Immature natural killer cell (primary cell): Measurements from ENCODE around the gene VGF. TPM values are rescaled to one million over a fixed set of nuclear protein-coding genes. Genes with fewer than 3 reads are reported as not detected.
"Not testable (repeated sequence)": the region's sequence is repeated elsewhere in the genome, so short reads cannot be mapped to it uniquely, and the experiment has no call there.

Source experiments
- DNase-seq, 3 donors: peaks; one replicate each; pipeline ENCODE4 v3.0.0; 2022; ENCODE audit warnings: mixed read lengths in 1 of 3
- H3K27ac Mint-ChIP-seq, 6 donors: one replicate each; pipeline ENCODE4 v1.8.0; 2020; ENCODE audit warnings: mixed read lengths in 6 of 6, mild to moderate bottlenecking in 5 of 6, inconsistent platforms in 4 of 6, moderate library complexity in 3 of 6
- H3K27me3 Mint-ChIP-seq, 3 donors: one replicate each; pipeline ENCODE4 v1.8.0; 2020 to 2021; ENCODE audit warnings: low read depth in 3 of 3, mild to moderate bottlenecking in 3 of 3, mixed read lengths in 3 of 3, moderate library complexity in 3 of 3, inconsistent platforms in 1 of 3
- H3K36me3 Mint-ChIP-seq, 3 donors: one replicate each; pipeline ENCODE4 v1.8.0; 2020; ENCODE audit warnings: mixed read lengths in 3 of 3, inconsistent platforms in 2 of 3, mild to moderate bottlenecking in 2 of 3
- H3K4me1 Mint-ChIP-seq, 2 donors: one replicate each; pipeline ENCODE4 v1.8.0; 2020; ENCODE audit warnings: inconsistent platforms in 2 of 2, mild to moderate bottlenecking in 2 of 2, mixed read lengths in 2 of 2, moderate library complexity in 1 of 2
- H3K4me3 Mint-ChIP-seq, 5 donors: one replicate each; pipeline ENCODE4 v1.8.0; 2020; ENCODE audit warnings: mild to moderate bottlenecking in 5 of 5, mixed read lengths in 5 of 5, inconsistent platforms in 3 of 5, moderate library complexity in 3 of 5
- H3K9me3 Mint-ChIP-seq, 6 donors: one replicate each; pipeline ENCODE4 v1.8.0; 2020; ENCODE audit warnings: mild to moderate bottlenecking in 6 of 6, mixed read lengths in 6 of 6, inconsistent platforms in 4 of 6, moderate library complexity in 3 of 6
- polyA plus RNA-seq, 3 donors: library from polyadenylated mRNA; unstranded; fragments of 300-500 nt; fragmentation: Illumina TruSeq; gene quantifications; one replicate each; pipeline ENCODE4 v1.2.3, GENCODE V29; 2021

The VGF gene
- polyA plus RNA-seq, 3 donors from 2014 or later = not detected

DNA sequence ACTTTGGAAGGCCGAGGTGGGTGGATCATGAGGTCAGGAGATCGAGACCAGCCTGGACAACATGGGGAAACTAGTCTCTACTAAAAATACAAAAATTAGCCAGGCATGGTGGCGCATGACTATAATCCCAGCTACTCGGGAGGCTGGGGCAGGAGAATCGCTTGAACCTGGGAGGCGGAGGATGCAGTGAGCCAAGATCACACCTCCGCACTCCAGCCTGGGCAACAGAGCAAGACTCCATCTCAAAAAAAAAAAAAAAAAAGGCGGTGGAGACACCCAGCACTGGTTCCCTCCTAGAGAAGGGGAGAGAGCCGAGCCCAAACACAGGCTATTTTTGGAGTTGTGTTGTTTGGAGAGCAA is 43.8 kb downstream of the VGF start:
- peak overlapping the region in 1 of 5 donors; percentile 40 for H3K4me3 Mint-ChIP-seq
- not testable (repeated sequence) for H3K9me3 Mint-ChIP-seq, DNase-seq, H3K27ac Mint-ChIP-seq, H3K36me3 Mint-ChIP-seq
- H3K4me1 Mint-ChIP-seq = peaks cover 21 to 23% of the 10 kb centered on the region in 2 donors
- H3K27me3 Mint-ChIP-seq = peaks cover 7 to 25% (median 10%) of the 10 kb centered on the region in 3 donors

DNA sequence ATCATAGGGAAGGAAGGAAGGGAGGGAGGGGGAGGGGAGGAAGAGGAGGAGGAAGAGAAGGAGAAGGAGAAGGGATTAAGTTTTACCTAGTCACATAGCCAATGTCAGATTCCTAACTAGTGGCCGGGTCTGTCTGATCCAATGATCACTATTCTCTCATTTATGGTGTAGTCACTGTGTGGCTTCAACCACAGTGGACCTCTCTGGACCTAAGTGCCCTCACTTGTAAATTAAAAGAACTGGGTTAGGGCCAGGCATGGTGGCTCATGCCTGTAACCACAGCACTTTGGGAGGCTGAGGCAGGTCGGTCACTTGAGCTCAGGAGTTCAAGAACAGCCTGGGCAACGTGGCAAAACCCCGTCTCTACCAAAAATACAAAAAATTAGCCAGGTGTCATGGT is 45.1 kb downstream of the VGF start:
- Mint-ChIP-seq H3K9me3 (no peaks in the 10 kb centered on the region), H3K4me3 (no peak overlapping the region), H3K4me1 (peaks cover 9 to 10% of the 10 kb centered on the region in 2 donors), H3K36me3 (no peaks in the 10 kb centered on the region), H3K27ac (no peak overlapping the region), H3K27me3 (peaks cover 2 to 20% (median 6%) of the 10 kb centered on the region in 3 donors)
- no peak for DNase-seq

DNA sequence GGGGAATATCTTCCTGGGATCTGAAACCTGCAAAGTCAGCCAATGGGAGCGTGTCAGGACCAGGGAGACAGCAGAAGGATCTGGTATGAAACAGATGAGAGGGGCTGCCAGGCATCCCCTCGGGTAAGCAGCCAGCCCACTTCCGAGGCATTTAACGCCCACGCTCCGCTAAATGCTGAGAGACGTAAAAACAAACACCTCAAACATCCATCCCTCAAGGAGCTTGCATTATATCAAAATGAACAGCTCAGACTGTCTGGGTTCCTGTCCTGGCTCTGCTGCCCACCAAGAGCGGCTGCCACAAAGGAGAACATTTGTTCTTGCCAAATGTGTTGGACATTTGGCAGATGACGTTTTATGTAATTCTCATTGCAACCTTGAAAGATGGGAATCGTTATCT is 45.5 kb downstream of the VGF start:
- no peak for DNase-seq
- Mint-ChIP-seq H3K4me3 (no peak overlapping the region), H3K9me3 (no peaks in the 10 kb centered on the region), H3K27ac (no peak overlapping the region), H3K27me3 (peaks cover 2 to 18% (median 6%) of the 10 kb centered on the region in 3 donors), H3K4me1 (peaks cover 5 to 7% of the 10 kb centered on the region in 2 donors), H3K36me3 (no peaks in the 10 kb centered on the region)

DNA sequence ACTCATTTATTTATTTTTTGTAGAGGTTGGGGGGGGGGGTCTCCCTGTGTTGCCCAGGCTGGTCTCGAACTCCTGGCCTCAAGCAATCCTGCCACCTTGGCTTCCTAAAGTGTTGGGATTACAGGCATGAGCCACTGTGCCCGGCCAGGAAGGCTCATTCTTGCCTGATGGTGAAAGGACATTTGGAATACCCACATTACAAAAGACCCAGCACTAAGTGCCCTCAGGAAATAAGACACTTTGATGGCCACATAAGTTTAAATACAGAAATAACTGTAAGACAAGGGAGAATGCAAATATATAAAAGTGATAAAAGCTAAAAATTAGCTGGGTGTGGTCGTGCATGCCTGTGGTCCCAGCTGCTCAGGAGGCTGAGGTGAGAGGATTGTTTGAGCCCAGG is 46.5 kb downstream of the VGF start:
- H3K27ac Mint-ChIP-seq = no peak overlapping the region
- DNase-seq = no peak
- no peaks in the 10 kb centered on the region for H3K9me3 Mint-ChIP-seq
- H3K27me3 Mint-ChIP-seq = peaks cover 0 to 14% (median 6%) of the 10 kb centered on the region in 3 donors
- H3K36me3 Mint-ChIP-seq = no peaks in the 10 kb centered on the region
- H3K4me3 Mint-ChIP-seq = no peak overlapping the region
- no peaks in the 10 kb centered on the region for H3K4me1 Mint-ChIP-seq

DNA sequence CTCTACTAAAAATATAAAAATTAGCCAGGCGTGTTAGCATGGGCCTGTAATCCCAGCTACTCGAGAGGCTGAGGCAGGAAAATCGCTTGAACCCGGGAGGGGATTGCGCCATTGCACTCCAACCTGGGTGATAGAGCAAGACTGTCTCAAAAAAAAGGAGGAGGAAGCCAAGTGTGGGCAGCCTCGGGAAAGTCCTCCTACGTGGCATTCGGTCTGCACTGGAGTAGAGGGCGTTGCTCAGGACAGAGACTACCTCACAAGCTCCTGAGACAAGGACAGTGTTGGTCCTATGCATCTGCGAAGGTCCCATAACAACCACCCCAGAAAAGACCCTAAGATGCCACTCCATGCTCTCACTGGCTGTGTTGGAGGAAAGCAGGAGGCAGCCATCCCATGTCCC is 48.5 kb downstream of the VGF start:
- no peaks in the 10 kb centered on the region for H3K9me3 Mint-ChIP-seq
- H3K27me3 Mint-ChIP-seq = peaks cover 0 to under 1% (median 0%) of the 10 kb centered on the region in 3 donors
- no peak overlapping the region for H3K4me3 Mint-ChIP-seq
- no peak overlapping the region for H3K27ac Mint-ChIP-seq
- no peaks in the 10 kb centered on the region for H3K36me3 Mint-ChIP-seq
- H3K4me1 Mint-ChIP-seq = no peaks in the 10 kb centered on the region
- no peak for DNase-seq

DNA sequence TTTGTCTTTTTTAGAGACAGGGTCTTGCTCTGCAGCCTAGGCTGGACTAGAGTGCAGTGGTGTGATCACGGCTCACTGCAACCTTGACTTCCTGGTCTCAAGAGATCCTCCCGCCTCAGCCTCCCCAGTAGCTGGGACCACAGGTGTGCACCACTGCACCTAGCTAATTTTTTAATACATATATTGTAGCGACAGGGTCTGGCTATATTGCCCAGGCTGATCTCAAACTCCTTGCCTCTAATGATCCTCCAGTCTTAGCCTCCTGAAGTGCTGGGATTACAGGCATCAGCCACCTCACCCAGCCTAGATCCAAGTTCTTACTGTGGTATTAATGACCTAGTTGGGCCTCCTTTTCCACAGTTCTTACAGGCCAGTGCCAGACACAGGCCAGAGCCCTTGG is 50.2 kb downstream of the VGF start:
- no peak overlapping the region for H3K27ac Mint-ChIP-seq
- no peaks in the 10 kb centered on the region for H3K27me3 Mint-ChIP-seq
- H3K4me3 Mint-ChIP-seq = no peak overlapping the region

DNA sequence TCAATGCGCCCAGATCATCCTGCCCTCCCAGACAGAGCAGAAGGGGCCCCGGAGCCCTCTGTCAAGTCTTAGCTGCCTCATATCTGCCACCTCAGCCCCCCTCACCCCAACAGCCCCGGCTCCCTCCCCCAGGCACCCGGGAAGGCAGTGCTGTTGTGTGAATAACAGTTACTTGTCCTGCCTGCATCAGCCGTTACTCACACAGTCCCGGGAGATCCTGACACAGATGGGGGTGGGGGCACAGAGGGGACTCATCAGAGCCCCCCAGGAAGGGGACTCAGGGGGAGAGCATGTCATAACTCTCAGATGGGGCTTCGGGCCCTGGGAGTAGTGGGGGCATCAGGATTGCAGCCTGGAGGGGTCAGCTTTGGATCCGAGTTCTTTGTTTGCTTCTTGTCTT is 50.9 kb downstream of the VGF start:
- no peak for DNase-seq
- Mint-ChIP-seq H3K4me3 (no peak overlapping the region), H3K27ac (no peak overlapping the region), H3K36me3 (no peaks in the 10 kb centered on the region), H3K4me1 (no peaks in the 10 kb centered on the region), H3K9me3 (no peaks in the 10 kb centered on the region), H3K27me3 (no peaks in the 10 kb centered on the region)

More for the DNA sequence above, 50.2 kb downstream of the VGF start:
- Mint-ChIP-seq H3K36me3 (no peaks in the 10 kb centered on the region), H3K4me1 (no peaks in the 10 kb centered on the region), H3K9me3 (no peaks in the 10 kb centered on the region)
- DNase-seq = no peak

DNA sequence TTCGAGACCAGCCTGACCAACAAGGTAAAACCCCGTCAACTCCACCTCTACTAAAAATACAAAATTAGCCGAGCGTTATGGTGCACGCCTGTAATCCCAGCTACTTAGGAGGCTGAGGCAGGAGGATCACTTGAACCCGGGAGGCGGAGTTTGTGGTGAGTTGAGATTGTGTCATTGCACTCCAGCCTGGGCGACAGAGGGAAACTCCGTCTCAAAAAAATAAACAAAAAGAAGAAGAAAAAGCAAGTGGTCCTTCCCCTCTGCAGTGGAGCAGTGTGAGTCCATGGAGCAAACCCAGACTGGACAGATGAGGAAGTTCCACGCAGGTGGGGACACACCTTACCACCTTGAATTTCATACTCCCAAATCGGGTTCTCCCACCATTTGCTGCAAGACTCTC is 51.5 kb downstream of the VGF start:
- H3K36me3 Mint-ChIP-seq = no peaks in the 10 kb centered on the region
- no peak overlapping the region for H3K4me3 Mint-ChIP-seq
- no peaks in the 10 kb centered on the region for H3K9me3 Mint-ChIP-seq
- no peak overlapping the region for H3K27ac Mint-ChIP-seq
- DNase-seq = no peak
- no peaks in the 10 kb centered on the region for H3K27me3 Mint-ChIP-seq
- no peaks in the 10 kb centered on the region for H3K4me1 Mint-ChIP-seq

DNA sequence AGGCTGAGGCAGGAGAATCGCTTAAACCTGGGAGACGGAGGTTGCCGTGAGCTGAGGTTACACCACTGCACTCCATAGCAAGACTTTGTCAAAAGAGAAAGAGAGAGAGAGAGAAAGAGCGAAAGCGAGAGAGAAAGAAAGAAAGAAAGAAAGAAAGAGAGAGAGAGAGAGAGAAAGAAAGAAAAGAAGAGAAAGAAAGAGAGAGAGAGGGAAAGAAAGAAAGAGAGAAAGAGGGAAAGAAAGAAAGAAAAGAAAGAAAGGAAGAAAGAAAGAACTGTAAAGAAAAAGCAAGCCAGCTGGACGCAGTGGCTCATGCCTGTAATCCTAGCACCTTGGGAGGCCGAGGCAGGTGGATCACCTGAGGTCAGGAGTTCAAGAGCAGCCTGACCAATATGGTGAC is 52.2 kb downstream of the VGF start:
- not testable (repeated sequence) for DNase-seq, H3K27ac Mint-ChIP-seq, H3K36me3 Mint-ChIP-seq, H3K4me3 Mint-ChIP-seq, H3K9me3 Mint-ChIP-seq, H3K27me3 Mint-ChIP-seq, H3K4me1 Mint-ChIP-seq

Other genes with a start within 250 kb of the VGF start
- not detected for gene MUC3A, start 216.0 kb downstream of the VGF start, polyA plus RNA-seq
- gene MUC12, start 196.0 kb downstream of the VGF start, polyA plus RNA-seq = under 1 TPM in 1 of 3 donors, not detected in 2; 0.96 TPM
- gene MUC17, start 145.5 kb downstream of the VGF start, polyA plus RNA-seq = not detected
- gene TRIM56, start 80.1 kb downstream of the VGF start, polyA plus RNA-seq = 10 to 100 TPM in 1 of 3 donors, 1 to 10 TPM in 2; 1.5 to 20.6 (median 2.7) TPM
- 1 to 10 TPM in 2 of 3 donors, not detected in 1; 1.4 to 1.5 TPM for gene SERPINE1, start 38.5 kb downstream of the VGF start, polyA plus RNA-seq
- gene AP1S1, start 11.1 kb downstream of the VGF start, polyA plus RNA-seq = 1 to 10 TPM; 3.3 to 6.0 (median 3.6) TPM
- gene NAT16, start 14.7 kb upstream of the VGF start, polyA plus RNA-seq = not detected
- gene MOGAT3, start 35.5 kb upstream of the VGF start, polyA plus RNA-seq = not detected
- 10 to 100 TPM; 19.6 to 28.6 (median 26.6) TPM for gene PLOD3, start 52.0 kb upstream of the VGF start, polyA plus RNA-seq
- 100 to 1,000 TPM in 2 of 3 donors, 10 to 100 TPM in 1; 88.2 to 135 (median 116) TPM for gene ZNHIT1, start 52.6 kb upstream of the VGF start, polyA plus RNA-seq
- 1 to 10 TPM in 1 of 3 donors, under 1 TPM in 1, not detected in 1; 0.32 to 1.4 TPM for gene CLDN15, start 72.2 kb upstream of the VGF start, polyA plus RNA-seq
- gene FIS1, start 79.5 kb upstream of the VGF start, polyA plus RNA-seq = 100 to 1,000 TPM; 224 to 384 (median 327) TPM
- 1 to 10 TPM; 6.0 to 9.9 (median 6.2) TPM for gene IFT22, start 156.2 kb upstream of the VGF start, polyA plus RNA-seq
- not detected for gene COL26A1, start 197.3 kb upstream of the VGF start, polyA plus RNA-seq